HG03175 (cell line): ENCODE measurements around the gene SLC17A1.

Source experiments
- ATAC-seq: cut with Tn5 transposase; IDR thresholded peaks from one replicate; pipeline ENCODE4 v1.9.1; 2021; ENCODE audit warnings: mild to moderate bottlenecking, moderate library complexity; ENCODE audit not compliant: unreplicated experiment

SLC17A1 gene

GRCh38 chr6:25833136-25833535 lies 1.3 kb upstream of the SLC17A1 start:
- no peak for ATAC-seq

GRCh38 chr6:25832670-25833069 lies 818 bp upstream of the SLC17A1 start:
- ATAC-seq, result no peak

GRCh38 chr6:25832307-25832662 lies 433 bp upstream of the SLC17A1 start:
- no peak for ATAC-seq

GRCh38 chr6:25830458-25830857 lies 1.4 kb downstream of the SLC17A1 start:
- no peak for ATAC-seq

GRCh38 chr6:25829375-25829774 lies 2.5 kb downstream of the SLC17A1 start:
- no peak for ATAC-seq

- no peak for ATAC-seq
Measured at GRCh38 chr6:25821341-25821740, 10.5 kb downstream of the SLC17A1 start.

- ATAC-seq, result no peak
Measured at GRCh38 chr6:25816252-25816651, 15.6 kb downstream of the SLC17A1 start.

- no peak for ATAC-seq
Measured at GRCh38 chr6:25815194-25815593, 16.7 kb downstream of the SLC17A1 start.

- no peak for ATAC-seq
Measured at GRCh38 chr6:25804804-25805203, 27.0 kb downstream of the SLC17A1 start.

GRCh38 chr6:25801436-25801835 lies 30.4 kb downstream of the SLC17A1 start:
- ATAC-seq, result no peak

GRCh38 chr6:25794784-25795183 lies 37.1 kb downstream of the SLC17A1 start:
- no peak for ATAC-seq

- no peak for ATAC-seq
Measured at GRCh38 chr6:25793970-25794369, 37.9 kb downstream of the SLC17A1 start.

GRCh38 chr6:25792016-25792415 lies 39.8 kb downstream of the SLC17A1 start:
- no peak for ATAC-seq

GRCh38 chr6:25789475-25789874 lies 42.4 kb downstream of the SLC17A1 start:
- no peak for ATAC-seq

- ATAC-seq, result no peak
Measured at GRCh38 chr6:25788305-25788922, 43.4 kb downstream of the SLC17A1 start.

- ATAC-seq, result no peak
Measured at GRCh38 chr6:25787428-25787827, 44.4 kb downstream of the SLC17A1 start.

- ATAC-seq, result no peak
Measured at GRCh38 chr6:25781134-25781533, 50.7 kb downstream of the SLC17A1 start.

GRCh38 chr6:25777856-25778649 lies 53.8 kb downstream of the SLC17A1 start:
- ATAC-seq, result no peak

- ATAC-seq, result no peak
Measured at GRCh38 chr6:25777031-25777430, 54.8 kb downstream of the SLC17A1 start.

- no peak for ATAC-seq
Measured at GRCh38 chr6:25774120-25774715, 57.6 kb downstream of the SLC17A1 start.

GRCh38 chr6:25769983-25770382 lies 61.9 kb downstream of the SLC17A1 start:
- no peak for ATAC-seq

GRCh38 chr6:25768566-25768965 lies 63.3 kb downstream of the SLC17A1 start:
- no peak for ATAC-seq
